NT2/D1 (cell line): ENCODE measurements around the gene COL2A1.

Source experiments
- SUZ12 ChIP-seq: IDR thresholded peaks from 2 replicates; pipeline ENCODE4 v1.6.1; 2011; ENCODE audit not compliant: insufficient read length, insufficient read depth; ENCODE audit errors: extremely low read depth
- YY1 ChIP-seq: IDR thresholded peaks from 2 replicates; pipeline ENCODE4 v1.6.1; 2011; ENCODE audit not compliant: insufficient read length, insufficient read depth
- ZNF274 ChIP-seq: IDR thresholded peaks from 2 replicates; pipeline ENCODE4 v1.6.1; 2011; ENCODE audit warnings: mild to moderate bottlenecking, low read depth, low read length

GRCh38 chr12:47962198-47962597, 42.1 kb downstream of the COL2A1 start:
- TF ChIP-seq ZNF274: no peak
- TF ChIP-seq YY1: no peak
- TF ChIP-seq SUZ12: no peak
